GM12878 (cell line): Measurements from ENCODE around the gene RPL18. TPM values are rescaled to one million over a fixed set of nuclear protein-coding genes. Genes with fewer than 3 reads are reported as not detected.

ENCODE experiments used
- ATF7 ChIP-seq: fragments of 450-650 bp; IDR thresholded peaks from 2 replicates; pipeline ENCODE4 v1.6.1; 2016; ENCODE audit warnings: low read depth, mild to moderate bottlenecking
- CBX5 ChIP-seq: sonication (generic); IDR thresholded peaks from 2 replicates; pipeline ENCODE4 v1.6.1; 2016; ENCODE audit warnings: low read depth, moderate library complexity, mild to moderate bottlenecking, inconsistent platforms
- GATAD2B ChIP-seq: fragments of 450-650 bp; conservative IDR thresholded peaks from 2 replicates; pipeline ENCODE4 v1.6.1; 2017; ENCODE audit warnings: low read depth, mild to moderate bottlenecking, moderate library complexity
- KAT2A ChIP-seq: conservative IDR thresholded peaks from 2 replicates; pipeline ENCODE4 v1.6.1; 2011; ENCODE audit warnings: low read depth, low read length; ENCODE audit not compliant: control insufficient read depth
- MYB ChIP-seq: fragments of 150-350 bp; IDR thresholded peaks from 2 replicates; pipeline ENCODE4 v1.6.1; 2014; ENCODE audit warnings: mild to moderate bottlenecking, low read depth, low read length, borderline replicate concordance
- NR2F1 ChIP-seq: fragments of 450-650 bp; conservative IDR thresholded peaks from 2 replicates; pipeline ENCODE4 v1.6.1; 2017; ENCODE audit warnings: mild to moderate bottlenecking
- PAX5 ChIP-seq: IDR thresholded peaks from 2 replicates; pipeline ENCODE4 v1.6.1; 2011; ENCODE audit warnings: low read depth, low read length, borderline replicate concordance
- POLR2A ChIP-seq: IDR thresholded peaks from 2 replicates; pipeline ENCODE4 v1.6.1; 2011; ENCODE audit warnings: low read depth, mild to moderate bottlenecking, low read length
- RB1 ChIP-seq: fragments of 450-650 bp; formaldehyde crosslinking; IDR thresholded peaks from 2 replicates; pipeline ENCODE4 v1.6.1; 2017; ENCODE audit warnings: mild to moderate bottlenecking, borderline replicate concordance
- SREBF2 ChIP-seq: IDR thresholded peaks from 2 replicates; pipeline ENCODE4 v1.6.1; 2012; ENCODE audit warnings: mild to moderate bottlenecking, low read length
- ZNF24 ChIP-seq: fragments of 450-650 bp; IDR thresholded peaks from 2 replicates; pipeline ENCODE4 v1.6.1; 2017; ENCODE audit warnings: antibody characterized with exemption, mild to moderate bottlenecking
- ZNF622 ChIP-seq: fragments of 450-650 bp; IDR thresholded peaks from 2 replicates; pipeline ENCODE4 v1.6.1; 2017; ENCODE audit warnings: mild to moderate bottlenecking, inconsistent platforms
- polyA plus RNA-seq, 11 experiments: library from polyadenylated mRNA; depleted of rRNA in 4 of 11; unstranded in 6 of 11; stranded (reverse) in 5 of 11; fragments of >200 nt; fragmentation: Nextera tagmentation in 4 of 11; fragmentation: Illumina TruSeq in 1 of 11; extraction: Ambion mirVana in 4 of 11; extraction: Trizol in 1 of 11; gene quantifications; 1 replicate in 1 of 11; 2 replicates in 10 of 11; pipeline versions ENCODE4 v1.2.1 to v1.2.3, GENCODE V29; 2011 to 2016; ENCODE audit warnings: inconsistent platforms in 2 of 11, missing spikeins in 2 of 11, low read depth in 1 of 11
- total RNA-seq, 4 experiments: library from RNA; depleted of rRNA in 3 of 4; stranded (reverse); fragments of >200 nt in 3 of 4; fragmentation: Illumina TruSeq in 1 of 4; extraction: Trizol in 1 of 4; gene quantifications; 2 replicates each; pipeline versions ENCODE4 v1.2.1 to v1.2.3, GENCODE V29; 2013 to 2021
- TF ChIP-seq, protein P1 (sequence below): fragments of 450-650 bp; IDR thresholded peaks from 2 replicates; pipeline ENCODE4 v1.6.1; 2017; ENCODE audit warnings: mild to moderate bottlenecking
- TF ChIP-seq, protein P2 (sequence below): IDR thresholded peaks from 2 replicates; pipeline ENCODE4 v1.6.1; 2011; ENCODE audit warnings: low read depth, low read length, improper control_type of control experiment, borderline replicate concordance
- TF ChIP-seq, protein P3 (sequence below): fragments of 450-650 bp; IDR thresholded peaks from 2 replicates; pipeline ENCODE4 v1.6.1; 2017; ENCODE audit warnings: antibody characterized with exemption, mild to moderate bottlenecking, moderate library complexity
- TF ChIP-seq, protein P4 (sequence below): fragments of 450-650 bp; IDR thresholded peaks from 2 replicates; pipeline ENCODE4 v1.6.1; 2014; ENCODE audit warnings: mild to moderate bottlenecking
- TF ChIP-seq, protein P5 (sequence below): IDR thresholded peaks from 2 replicates; pipeline ENCODE4 v1.6.1; 2012; ENCODE audit warnings: low read length, inconsistent platforms
- TF ChIP-seq, protein P6 (sequence below): fragments of 450-650 bp; IDR thresholded peaks from 2 replicates; pipeline ENCODE4 v1.6.1; 2017; ENCODE audit warnings: mild to moderate bottlenecking, low read depth, inconsistent platforms; ENCODE audit not compliant: poor library complexity, severe bottlenecking
- TF ChIP-seq, protein P7 (sequence below): IDR thresholded peaks from 2 replicates; pipeline ENCODE4 v1.6.1; 2011; ENCODE audit warnings: borderline replicate concordance, low read depth, mild to moderate bottlenecking, moderate library complexity, low read length; ENCODE audit not compliant: insufficient read depth, poor library complexity, severe bottlenecking

The RPL18 gene
- total and polyA plus RNA-seq, 10 of the 15 experiments (the other 5 are each of a cell fraction or from before 2014, with no cell fraction given): 393 to 4,267 (median 2,019) TPM

DNA sequence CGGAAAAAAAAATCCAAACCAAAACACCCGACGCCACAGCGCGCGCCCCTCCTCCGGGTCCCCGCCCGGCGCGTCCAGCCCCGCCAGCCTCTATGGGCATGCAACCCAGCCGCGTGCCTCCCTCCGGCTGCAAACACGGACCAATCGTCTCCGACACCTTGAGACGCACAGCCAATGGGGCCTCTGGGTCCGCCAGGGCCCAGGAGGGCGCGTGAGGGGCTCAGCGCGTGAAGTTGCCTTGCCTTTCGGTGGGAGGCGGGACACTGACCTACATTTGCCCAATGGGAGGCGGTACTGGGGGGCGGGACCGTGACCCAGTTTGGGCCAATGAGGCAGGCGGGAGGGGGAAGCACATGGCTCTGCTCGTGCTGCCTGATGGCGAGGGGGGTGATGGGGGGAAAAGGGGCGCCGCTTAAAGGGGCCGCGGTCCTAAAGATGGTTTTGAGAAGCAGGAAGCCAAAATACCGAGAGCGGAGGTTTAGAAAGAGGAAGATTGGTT lies 18.5 kb upstream of the RPL18 start (continued):
- TF ChIP-seq, protein P1, sequence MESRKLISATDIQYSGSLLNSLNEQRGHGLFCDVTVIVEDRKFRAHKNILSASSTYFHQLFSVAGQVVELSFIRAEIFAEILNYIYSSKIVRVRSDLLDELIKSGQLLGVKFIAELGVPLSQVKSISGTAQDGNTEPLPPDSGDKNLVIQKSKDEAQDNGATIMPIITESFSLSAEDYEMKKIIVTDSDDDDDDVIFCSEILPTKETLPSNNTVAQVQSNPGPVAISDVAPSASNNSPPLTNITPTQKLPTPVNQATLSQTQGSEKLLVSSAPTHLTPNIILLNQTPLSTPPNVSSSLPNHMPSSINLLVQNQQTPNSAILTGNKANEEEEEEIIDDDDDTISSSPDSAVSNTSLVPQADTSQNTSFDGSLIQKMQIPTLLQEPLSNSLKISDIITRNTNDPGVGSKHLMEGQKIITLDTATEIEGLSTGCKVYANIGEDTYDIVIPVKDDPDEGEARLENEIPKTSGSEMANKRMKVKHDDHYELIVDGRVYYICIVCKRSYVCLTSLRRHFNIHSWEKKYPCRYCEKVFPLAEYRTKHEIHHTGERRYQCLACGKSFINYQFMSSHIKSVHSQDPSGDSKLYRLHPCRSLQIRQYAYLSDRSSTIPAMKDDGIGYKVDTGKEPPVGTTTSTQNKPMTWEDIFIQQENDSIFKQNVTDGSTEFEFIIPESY: peak; percentile 86; the same call in 1 of the 2 replicates
- TF ChIP-seq KAT2A: no peak
- TF ChIP-seq, protein P2, sequence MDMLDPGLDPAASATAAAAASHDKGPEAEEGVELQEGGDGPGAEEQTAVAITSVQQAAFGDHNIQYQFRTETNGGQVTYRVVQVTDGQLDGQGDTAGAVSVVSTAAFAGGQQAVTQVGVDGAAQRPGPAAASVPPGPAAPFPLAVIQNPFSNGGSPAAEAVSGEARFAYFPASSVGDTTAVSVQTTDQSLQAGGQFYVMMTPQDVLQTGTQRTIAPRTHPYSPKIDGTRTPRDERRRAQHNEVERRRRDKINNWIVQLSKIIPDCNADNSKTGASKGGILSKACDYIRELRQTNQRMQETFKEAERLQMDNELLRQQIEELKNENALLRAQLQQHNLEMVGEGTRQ: peak; percentile 64
- TF ChIP-seq ZNF622: no peak
- no peak for TF ChIP-seq SREBF2
- TF ChIP-seq PAX5: peak; percentile 97
- no peak for TF ChIP-seq GATAD2B
- TF ChIP-seq, protein P3, sequence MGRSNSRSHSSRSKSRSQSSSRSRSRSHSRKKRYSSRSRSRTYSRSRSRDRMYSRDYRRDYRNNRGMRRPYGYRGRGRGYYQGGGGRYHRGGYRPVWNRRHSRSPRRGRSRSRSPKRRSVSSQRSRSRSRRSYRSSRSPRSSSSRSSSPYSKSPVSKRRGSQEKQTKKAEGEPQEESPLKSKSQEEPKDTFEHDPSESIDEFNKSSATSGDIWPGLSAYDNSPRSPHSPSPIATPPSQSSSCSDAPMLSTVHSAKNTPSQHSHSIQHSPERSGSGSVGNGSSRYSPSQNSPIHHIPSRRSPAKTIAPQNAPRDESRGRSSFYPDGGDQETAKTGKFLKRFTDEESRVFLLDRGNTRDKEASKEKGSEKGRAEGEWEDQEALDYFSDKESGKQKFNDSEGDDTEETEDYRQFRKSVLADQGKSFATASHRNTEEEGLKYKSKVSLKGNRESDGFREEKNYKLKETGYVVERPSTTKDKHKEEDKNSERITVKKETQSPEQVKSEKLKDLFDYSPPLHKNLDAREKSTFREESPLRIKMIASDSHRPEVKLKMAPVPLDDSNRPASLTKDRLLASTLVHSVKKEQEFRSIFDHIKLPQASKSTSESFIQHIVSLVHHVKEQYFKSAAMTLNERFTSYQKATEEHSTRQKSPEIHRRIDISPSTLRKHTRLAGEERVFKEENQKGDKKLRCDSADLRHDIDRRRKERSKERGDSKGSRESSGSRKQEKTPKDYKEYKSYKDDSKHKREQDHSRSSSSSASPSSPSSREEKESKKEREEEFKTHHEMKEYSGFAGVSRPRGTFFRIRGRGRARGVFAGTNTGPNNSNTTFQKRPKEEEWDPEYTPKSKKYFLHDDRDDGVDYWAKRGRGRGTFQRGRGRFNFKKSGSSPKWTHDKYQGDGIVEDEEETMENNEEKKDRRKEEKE: no peak
- TF ChIP-seq, protein P4, sequence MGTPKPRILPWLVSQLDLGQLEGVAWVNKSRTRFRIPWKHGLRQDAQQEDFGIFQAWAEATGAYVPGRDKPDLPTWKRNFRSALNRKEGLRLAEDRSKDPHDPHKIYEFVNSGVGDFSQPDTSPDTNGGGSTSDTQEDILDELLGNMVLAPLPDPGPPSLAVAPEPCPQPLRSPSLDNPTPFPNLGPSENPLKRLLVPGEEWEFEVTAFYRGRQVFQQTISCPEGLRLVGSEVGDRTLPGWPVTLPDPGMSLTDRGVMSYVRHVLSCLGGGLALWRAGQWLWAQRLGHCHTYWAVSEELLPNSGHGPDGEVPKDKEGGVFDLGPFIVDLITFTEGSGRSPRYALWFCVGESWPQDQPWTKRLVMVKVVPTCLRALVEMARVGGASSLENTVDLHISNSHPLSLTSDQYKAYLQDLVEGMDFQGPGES: peak; percentile 88
- no peak; the same call in 1 of the 2 replicates for TF ChIP-seq RB1
- no peak for TF ChIP-seq CBX5
- TF ChIP-seq POLR2A: no peak
- TF ChIP-seq, protein P5, sequence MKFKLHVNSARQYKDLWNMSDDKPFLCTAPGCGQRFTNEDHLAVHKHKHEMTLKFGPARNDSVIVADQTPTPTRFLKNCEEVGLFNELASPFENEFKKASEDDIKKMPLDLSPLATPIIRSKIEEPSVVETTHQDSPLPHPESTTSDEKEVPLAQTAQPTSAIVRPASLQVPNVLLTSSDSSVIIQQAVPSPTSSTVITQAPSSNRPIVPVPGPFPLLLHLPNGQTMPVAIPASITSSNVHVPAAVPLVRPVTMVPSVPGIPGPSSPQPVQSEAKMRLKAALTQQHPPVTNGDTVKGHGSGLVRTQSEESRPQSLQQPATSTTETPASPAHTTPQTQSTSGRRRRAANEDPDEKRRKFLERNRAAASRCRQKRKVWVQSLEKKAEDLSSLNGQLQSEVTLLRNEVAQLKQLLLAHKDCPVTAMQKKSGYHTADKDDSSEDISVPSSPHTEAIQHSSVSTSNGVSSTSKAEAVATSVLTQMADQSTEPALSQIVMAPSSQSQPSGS: no peak
- TF ChIP-seq, protein P6, sequence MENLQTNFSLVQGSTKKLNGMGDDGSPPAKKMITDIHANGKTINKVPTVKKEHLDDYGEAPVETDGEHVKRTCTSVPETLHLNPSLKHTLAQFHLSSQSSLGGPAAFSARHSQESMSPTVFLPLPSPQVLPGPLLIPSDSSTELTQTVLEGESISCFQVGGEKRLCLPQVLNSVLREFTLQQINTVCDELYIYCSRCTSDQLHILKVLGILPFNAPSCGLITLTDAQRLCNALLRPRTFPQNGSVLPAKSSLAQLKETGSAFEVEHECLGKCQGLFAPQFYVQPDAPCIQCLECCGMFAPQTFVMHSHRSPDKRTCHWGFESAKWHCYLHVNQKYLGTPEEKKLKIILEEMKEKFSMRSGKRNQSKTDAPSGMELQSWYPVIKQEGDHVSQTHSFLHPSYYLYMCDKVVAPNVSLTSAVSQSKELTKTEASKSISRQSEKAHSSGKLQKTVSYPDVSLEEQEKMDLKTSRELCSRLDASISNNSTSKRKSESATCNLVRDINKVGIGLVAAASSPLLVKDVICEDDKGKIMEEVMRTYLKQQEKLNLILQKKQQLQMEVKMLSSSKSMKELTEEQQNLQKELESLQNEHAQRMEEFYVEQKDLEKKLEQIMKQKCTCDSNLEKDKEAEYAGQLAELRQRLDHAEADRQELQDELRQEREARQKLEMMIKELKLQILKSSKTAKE: no peak
- no peak for TF ChIP-seq ATF7
- no peak for TF ChIP-seq NR2F1
- TF ChIP-seq MYB: no peak
- TF ChIP-seq, protein P7, sequence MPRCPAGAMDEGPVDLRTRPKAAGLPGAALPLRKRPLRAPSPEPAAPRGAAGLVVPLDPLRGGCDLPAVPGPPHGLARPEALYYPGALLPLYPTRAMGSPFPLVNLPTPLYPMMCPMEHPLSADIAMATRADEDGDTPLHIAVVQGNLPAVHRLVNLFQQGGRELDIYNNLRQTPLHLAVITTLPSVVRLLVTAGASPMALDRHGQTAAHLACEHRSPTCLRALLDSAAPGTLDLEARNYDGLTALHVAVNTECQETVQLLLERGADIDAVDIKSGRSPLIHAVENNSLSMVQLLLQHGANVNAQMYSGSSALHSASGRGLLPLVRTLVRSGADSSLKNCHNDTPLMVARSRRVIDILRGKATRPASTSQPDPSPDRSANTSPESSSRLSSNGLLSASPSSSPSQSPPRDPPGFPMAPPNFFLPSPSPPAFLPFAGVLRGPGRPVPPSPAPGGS: no peak
- TF ChIP-seq ZNF24: no peak
